GM12875 (cell line): Measurements from ENCODE around the gene SPDEF.

Experiments used
- H3K4me3 ChIP-seq: one replicate; pipeline ENCODE4 v1.5.1; 2011; ENCODE audit warnings: low read depth, low read length, control low read depth
- TF ChIP-seq, protein P1 (sequence below): IDR thresholded peaks from 2 replicates; pipeline ENCODE4 v1.5.1; 2011; ENCODE audit warnings: low read depth, mild to moderate bottlenecking, control low read depth, inconsistent platforms, low read length, moderate library complexity, borderline replicate concordance; ENCODE audit not compliant: insufficient read depth

The SPDEF gene

DNA sequence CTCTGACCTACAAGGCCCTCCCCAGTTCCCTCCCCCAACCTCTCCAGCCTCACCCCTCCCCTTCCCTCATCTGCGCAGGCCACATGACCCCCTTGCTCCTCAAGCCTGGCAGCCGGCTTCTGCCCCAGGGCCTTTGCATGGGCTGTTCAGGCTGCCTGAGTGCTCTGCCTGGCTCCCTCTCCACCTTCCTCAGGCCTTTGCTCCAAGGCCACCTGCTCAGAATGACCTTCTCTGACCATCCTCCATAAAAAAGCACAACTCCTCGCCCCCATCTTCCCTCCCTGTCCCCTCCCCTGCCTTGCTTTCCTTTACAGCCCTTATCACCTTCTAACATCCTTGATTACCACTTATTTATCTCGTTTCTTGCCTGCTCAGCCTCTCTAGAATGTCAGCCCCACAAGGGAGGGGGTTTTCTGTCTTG is 38.7 kb downstream of the SPDEF start:
- H3K4me3 ChIP-seq: no peak overlapping the region
- TF ChIP-seq, protein P1, sequence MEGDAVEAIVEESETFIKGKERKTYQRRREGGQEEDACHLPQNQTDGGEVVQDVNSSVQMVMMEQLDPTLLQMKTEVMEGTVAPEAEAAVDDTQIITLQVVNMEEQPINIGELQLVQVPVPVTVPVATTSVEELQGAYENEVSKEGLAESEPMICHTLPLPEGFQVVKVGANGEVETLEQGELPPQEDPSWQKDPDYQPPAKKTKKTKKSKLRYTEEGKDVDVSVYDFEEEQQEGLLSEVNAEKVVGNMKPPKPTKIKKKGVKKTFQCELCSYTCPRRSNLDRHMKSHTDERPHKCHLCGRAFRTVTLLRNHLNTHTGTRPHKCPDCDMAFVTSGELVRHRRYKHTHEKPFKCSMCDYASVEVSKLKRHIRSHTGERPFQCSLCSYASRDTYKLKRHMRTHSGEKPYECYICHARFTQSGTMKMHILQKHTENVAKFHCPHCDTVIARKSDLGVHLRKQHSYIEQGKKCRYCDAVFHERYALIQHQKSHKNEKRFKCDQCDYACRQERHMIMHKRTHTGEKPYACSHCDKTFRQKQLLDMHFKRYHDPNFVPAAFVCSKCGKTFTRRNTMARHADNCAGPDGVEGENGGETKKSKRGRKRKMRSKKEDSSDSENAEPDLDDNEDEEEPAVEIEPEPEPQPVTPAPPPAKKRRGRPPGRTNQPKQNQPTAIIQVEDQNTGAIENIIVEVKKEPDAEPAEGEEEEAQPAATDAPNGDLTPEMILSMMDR: no peak

DNA sequence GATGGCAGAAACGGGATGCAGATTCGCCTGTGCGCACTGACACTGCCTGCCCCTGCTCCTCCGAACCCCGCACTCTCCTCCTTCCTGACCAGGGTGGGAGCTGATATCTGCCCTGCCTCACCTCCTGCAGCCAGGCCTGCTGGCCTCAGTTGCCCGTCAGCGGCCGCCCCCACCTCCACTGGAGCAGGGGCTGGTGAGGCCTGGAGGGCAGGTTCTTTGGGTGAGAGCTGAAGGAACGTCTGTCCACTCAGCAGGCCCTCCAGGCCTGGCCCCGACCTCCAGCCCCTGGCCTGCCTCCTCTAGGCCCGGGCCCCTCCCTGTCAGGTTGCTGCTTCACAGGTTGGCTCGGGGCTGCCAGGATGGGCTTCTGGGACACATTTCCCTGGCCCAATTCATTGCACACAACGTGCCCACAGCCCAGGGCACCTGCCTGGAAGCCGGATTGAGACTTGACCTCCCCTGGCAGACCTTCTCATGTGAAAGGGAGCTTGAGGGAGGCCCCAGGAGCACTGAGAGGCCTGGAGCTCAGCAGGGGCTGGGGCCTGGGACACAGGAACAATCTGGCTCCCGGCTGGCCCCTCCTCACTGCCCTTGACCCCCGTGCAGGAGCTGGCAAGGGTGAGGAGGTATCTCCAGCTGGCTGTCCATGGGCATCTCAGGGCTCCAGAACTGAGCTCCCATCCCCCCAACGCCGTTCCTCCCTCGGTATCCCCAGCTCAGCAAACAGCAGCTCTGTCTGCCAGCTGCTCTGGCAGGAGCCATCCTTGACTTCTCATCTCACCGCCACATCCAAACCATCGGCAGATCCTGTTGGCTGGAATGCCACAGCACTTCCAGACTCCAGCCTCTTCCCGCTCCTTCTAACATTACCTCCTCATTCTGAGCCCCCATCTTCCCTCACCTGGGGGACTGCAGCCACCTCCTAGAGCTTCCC is 39.5 kb downstream of the SPDEF start:
- no peak overlapping the region for H3K4me3 ChIP-seq
- TF ChIP-seq, protein P1: no peak

DNA sequence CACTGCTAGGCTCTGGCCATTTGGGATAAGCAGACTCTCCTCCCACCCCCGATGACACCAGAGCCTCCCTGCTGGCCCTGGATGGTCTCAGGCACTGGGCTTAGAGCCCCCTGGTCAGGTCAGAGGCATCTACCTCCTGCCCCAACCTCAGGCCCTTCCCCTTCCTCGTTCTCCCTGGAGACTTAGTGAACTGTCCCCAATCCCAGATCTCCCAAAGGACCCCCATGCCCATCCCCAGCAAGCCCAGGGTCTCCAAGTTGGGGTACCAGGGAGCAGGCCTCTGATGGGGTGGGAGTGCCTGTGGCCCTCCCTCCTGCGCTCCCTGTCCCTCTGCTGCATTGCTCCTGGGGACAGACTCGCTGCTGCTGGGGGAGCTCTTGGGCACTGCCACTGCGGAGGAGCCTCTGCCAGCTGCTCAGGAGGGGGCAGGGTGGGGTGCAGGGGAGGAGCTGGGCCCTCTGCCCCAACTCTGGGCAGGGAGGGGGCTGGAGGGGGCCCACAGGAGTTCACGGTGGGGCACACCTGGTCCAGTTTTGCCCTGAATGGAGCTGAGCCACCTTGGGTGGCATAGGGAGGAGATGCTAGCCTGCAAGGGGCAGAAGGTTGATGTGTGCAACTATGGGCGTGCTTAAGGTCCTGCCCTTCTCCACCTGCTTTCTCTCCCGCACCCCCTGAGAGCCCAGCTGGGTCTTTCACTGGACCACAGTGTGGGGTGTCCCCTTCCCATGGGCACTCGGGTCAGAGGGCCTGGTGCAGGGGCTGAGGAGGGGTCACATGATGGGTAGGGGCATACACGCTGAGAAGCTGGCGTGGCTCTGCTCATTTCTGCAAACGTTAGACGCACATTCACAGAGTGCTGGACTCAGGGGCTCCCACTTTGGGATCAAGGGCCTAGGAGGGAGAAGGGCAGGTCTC is 40.4 kb downstream of the SPDEF start:
- TF ChIP-seq, protein P1: no peak
- no peak overlapping the region for H3K4me3 ChIP-seq

DNA sequence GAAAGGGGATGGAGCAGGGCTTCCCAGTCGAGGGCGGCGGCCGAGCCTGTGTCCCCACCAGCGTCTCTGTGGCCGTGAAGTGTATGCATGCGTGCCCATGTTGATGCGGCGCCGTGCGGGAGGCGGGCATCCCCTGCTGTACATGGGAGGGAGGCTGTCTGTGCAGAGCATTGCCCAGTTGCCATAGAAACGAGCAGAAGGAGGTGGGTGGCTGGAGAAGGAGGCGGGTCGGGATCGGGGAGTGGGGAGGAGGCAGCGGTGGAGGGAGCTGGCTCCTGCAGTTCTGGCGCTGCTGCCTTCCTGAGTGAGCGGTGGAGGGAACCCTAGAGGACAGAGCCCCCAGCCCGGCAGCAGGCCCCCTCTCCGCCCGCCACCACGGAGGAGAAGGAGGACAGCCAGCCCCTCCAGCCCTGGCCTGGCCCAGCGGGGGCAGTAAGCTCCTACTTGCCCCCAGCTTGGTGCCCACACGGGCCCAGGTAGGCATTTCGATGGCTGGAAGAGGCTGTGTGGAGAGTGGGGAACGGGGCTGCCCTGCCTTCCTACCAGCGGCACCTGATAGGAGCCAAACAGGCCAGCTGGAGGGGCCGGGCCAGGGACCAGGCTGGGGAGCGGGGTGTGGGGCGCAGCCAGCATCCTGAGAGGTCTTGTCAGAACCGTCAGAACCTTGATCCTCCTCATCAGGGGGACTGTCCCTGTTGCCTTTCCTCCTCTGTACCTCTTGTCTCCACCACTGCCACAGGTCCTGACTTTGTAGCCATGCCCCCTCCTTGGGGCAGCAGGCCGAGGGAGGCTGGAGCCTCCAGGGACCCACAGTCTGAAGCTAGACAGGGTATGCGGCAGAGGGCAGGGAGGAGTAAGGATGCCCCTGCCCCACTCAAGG is 41.3 kb downstream of the SPDEF start:
- TF ChIP-seq, protein P1: no peak
- no peak overlapping the region for H3K4me3 ChIP-seq

DNA sequence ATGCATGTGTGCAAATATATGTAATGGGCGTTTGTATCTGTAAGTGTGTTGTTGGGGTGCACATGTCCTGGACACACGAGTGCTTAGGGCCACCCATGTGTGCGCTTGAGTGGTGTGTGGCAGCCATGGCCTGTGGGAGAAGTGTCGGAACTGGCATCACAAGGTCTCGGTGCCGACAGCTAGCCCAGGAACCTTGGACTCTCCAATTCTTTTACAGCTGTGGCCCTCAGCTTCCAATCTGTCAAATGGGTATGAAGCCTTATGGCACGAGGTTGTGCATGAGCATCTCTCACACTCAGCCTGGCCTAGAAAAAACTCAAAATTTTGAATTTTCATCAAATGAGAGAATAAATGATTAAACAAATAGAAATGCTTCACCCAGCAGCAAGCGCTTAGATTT is 42.0 kb downstream of the SPDEF start:
- no peak overlapping the region for H3K4me3 ChIP-seq
- TF ChIP-seq, protein P1: no peak

DNA sequence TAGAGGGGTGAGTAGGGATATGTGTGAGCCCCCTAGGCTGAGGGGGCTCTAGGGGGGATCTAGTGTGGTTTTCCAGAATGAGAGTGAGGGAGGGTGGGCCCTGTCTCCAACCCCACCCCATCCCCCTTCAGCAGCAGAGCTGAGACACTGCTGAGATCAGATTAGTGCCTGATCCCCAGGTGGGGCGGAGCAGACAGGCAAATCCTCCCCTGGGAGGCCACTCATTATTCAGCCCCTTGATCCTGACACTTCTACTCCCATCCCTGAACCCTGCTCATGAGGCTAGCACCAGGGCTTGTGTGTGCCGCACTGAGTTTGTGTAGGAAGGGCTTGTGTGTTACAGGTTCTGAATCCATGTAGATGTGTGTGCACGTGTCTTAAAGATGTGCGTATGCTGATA is 42.5 kb downstream of the SPDEF start:
- H3K4me3 ChIP-seq: no peak overlapping the region

More for the DNA sequence above, 42.5 kb downstream of the SPDEF start:
- TF ChIP-seq, protein P1: no peak
